Astrocyte (in vitro differentiated cells and primary cell): ENCODE results near the gene NMT2.

Source experiments
- EZH2 ChIP-seq: IDR thresholded peaks from 2 replicates; pipeline ENCODE4 v1.6.1; 2012; ENCODE audit warnings: mild to moderate bottlenecking, low read length, inconsistent platforms; ENCODE audit not compliant: insufficient read depth
- TF ChIP-seq, protein P1 (sequence below): IDR thresholded peaks from 2 replicates; pipeline ENCODE4 v1.5.1; 2011; ENCODE audit warnings: low read depth, mild to moderate bottlenecking, inconsistent platforms, low read length, moderate library complexity; ENCODE audit not compliant: insufficient read depth

- no peak for TF ChIP-seq EZH2
- TF ChIP-seq, protein P1, sequence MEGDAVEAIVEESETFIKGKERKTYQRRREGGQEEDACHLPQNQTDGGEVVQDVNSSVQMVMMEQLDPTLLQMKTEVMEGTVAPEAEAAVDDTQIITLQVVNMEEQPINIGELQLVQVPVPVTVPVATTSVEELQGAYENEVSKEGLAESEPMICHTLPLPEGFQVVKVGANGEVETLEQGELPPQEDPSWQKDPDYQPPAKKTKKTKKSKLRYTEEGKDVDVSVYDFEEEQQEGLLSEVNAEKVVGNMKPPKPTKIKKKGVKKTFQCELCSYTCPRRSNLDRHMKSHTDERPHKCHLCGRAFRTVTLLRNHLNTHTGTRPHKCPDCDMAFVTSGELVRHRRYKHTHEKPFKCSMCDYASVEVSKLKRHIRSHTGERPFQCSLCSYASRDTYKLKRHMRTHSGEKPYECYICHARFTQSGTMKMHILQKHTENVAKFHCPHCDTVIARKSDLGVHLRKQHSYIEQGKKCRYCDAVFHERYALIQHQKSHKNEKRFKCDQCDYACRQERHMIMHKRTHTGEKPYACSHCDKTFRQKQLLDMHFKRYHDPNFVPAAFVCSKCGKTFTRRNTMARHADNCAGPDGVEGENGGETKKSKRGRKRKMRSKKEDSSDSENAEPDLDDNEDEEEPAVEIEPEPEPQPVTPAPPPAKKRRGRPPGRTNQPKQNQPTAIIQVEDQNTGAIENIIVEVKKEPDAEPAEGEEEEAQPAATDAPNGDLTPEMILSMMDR = peak; percentile 83
Observed at GRCh38 chr10:15209827-15210509, 41.5 kb upstream of the NMT2 start.
